Activated naive CD8-positive, alpha-beta T cell treated with anti-CD3 and anti-CD28 coated beads for 36 hours (primary cell): ENCODE measurements around the gene H2BW1. TPM values are rescaled to one million over a fixed set of nuclear protein-coding genes. Genes with fewer than 3 reads are reported as not detected.
"Not testable (repeated sequence)": the region's sequence is repeated elsewhere in the genome, so short reads cannot be mapped to it uniquely, and the experiment has no call there.

ENCODE experiments used
- DNase-seq: peaks from one replicate; pipeline ENCODE4 v3.0.0; 2021
- H3K27ac Mint-ChIP-seq: one replicate; pipeline ENCODE4 v1.8.0; 2022; ENCODE audit warnings: mild to moderate bottlenecking, moderate library complexity, mixed read lengths
- H3K27me3 Mint-ChIP-seq: one replicate; pipeline ENCODE4 v1.8.0; 2022; ENCODE audit warnings: mild to moderate bottlenecking, mixed read lengths
- H3K36me3 Mint-ChIP-seq: one replicate; pipeline ENCODE4 v1.8.0; 2021; ENCODE audit warnings: mild to moderate bottlenecking, mixed read lengths
- H3K4me1 Mint-ChIP-seq: one replicate; pipeline ENCODE4 v1.8.0; 2021; ENCODE audit warnings: mixed read lengths
- H3K4me3 Mint-ChIP-seq: one replicate; pipeline ENCODE4 v1.8.0; 2022; ENCODE audit warnings: mild to moderate bottlenecking, moderate library complexity, mixed read lengths
- H3K9me3 Mint-ChIP-seq: one replicate; pipeline ENCODE4 v1.8.0; 2022; ENCODE audit warnings: mixed read lengths
- total RNA-seq, 2 experiments: library from RNA; stranded (reverse); gene quantifications; one replicate each; pipeline ENCODE4 v1.2.3, GENCODE V29; 2021

The H2BW1 gene, protein sequence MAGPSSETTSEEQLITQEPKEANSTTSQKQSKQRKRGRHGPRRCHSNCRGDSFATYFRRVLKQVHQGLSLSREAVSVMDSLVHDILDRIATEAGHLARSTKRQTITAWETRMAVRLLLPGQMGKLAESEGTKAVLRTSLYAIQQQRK
- not detected for total RNA-seq

GRCh38 chrX:104013606-104014005 is at the start of gene H2BW1:
H2BW1 (minus strand) TSS chrX:104013708; CDS start chrX:104013576, 132 bp downstream.
- Mint-ChIP-seq H3K4me1 (no peaks in the 10 kb centered on the region), H3K27me3 (no peaks in the 10 kb centered on the region), H3K4me3 (no peak within 1 kb of the TSS), H3K27ac (no peak within 1 kb of the TSS), H3K9me3 (no peaks in the 10 kb centered on the region), H3K36me3 (no peaks in the 10 kb centered on the region)
- no peak for DNase-seq

- H3K9me3 Mint-ChIP-seq, H3K27ac Mint-ChIP-seq, H3K36me3 Mint-ChIP-seq, H3K4me1 Mint-ChIP-seq, H3K4me3 Mint-ChIP-seq, H3K27me3 Mint-ChIP-seq, DNase-seq: not testable (repeated sequence)
These were observed 49.1 kb upstream of the H2BW1 start for GRCh38 chrX:104062636-104063035.

- not testable (repeated sequence) for H3K9me3 Mint-ChIP-seq, H3K4me1 Mint-ChIP-seq, H3K4me3 Mint-ChIP-seq, H3K27ac Mint-ChIP-seq, H3K36me3 Mint-ChIP-seq, DNase-seq, H3K27me3 Mint-ChIP-seq
These were observed 41.4 kb upstream of the H2BW1 start for GRCh38 chrX:104054956-104055355.

DNA sequence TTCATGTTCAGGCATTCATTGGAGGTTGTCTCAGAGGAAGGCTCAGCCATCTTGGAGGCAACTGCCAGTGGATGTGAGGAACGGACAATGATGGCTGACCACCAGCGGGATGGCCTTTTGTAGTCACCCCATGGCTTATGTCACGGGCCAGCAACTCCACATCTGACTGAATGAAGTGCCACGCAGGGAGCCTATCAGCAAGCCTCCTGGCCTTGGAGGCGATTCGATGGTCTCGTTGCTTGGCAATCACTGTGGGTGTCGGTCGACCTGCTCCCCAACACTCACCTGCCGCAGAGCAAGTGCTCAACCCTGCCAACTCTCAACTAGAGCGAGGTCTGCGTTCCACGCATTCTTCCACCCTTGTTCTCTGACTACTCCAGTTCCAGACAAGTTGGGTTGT is 33.7 kb upstream of the H2BW1 start:
- no peak for DNase-seq
- H3K36me3 Mint-ChIP-seq, result no peaks in the 10 kb centered on the region
- H3K4me1 Mint-ChIP-seq, result no peaks in the 10 kb centered on the region
- H3K4me3 Mint-ChIP-seq, result no peak overlapping the region
- H3K27ac Mint-ChIP-seq, result no peak overlapping the region
- H3K9me3 Mint-ChIP-seq, result no peaks in the 10 kb centered on the region
- H3K27me3 Mint-ChIP-seq, result peaks cover 6% of the 10 kb centered on the region

DNA sequence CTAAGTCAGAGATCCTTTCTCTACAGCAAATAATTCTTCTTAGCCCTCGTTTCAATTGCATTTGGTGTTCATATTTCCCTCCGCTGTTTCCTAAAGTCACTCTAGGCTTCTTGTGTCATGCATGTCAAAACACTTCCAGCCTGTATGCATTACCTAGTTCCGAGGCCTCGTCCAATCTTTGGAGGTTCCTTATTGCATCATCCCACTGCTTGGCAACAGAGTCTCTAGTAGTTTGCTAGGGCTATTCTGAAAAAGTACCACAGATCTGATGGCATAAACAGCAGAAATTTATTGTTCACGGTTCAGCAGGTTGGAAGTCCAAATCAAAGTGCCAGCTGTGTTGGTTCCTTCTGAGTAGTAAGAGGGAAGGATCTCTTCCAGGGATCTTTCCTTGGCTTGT is 32.1 kb upstream of the H2BW1 start:
- peaks cover 6% of the 10 kb centered on the region for H3K27me3 Mint-ChIP-seq
- no peaks in the 10 kb centered on the region for H3K36me3 Mint-ChIP-seq
- DNase-seq, result no peak
- no peak overlapping the region for H3K27ac Mint-ChIP-seq
- no peaks in the 10 kb centered on the region for H3K4me1 Mint-ChIP-seq
- no peak overlapping the region for H3K4me3 Mint-ChIP-seq
- H3K9me3 Mint-ChIP-seq, result no peaks in the 10 kb centered on the region

DNA sequence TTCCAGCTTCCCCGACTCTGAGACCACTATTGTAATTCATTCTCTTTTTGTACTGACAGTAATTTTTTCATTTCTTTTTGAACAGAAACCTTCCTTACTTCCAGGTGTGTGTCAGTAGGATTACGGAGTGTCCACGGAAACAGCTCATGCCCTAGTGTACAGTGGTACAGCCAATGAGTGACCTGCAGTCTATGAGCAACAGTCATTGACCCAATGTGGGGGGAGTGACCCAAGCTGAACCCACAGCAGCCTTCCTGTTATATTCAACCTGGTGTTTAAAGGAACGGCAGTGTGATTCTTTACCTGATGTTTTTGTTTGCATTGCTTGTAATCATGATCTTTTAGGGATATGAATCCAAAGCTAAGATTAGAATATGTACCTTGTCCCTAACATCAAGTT is 27.5 kb upstream of the H2BW1 start:
- peaks cover 12% of the 10 kb centered on the region for H3K27me3 Mint-ChIP-seq
- H3K36me3 Mint-ChIP-seq, result no peaks in the 10 kb centered on the region
- H3K9me3 Mint-ChIP-seq, result no peaks in the 10 kb centered on the region
- no peak overlapping the region for H3K4me3 Mint-ChIP-seq
- H3K4me1 Mint-ChIP-seq, result no peaks in the 10 kb centered on the region
- H3K27ac Mint-ChIP-seq, result no peak overlapping the region
- DNase-seq, result no peak

GRCh38 chrX:104039689-104040505 is 26.4 kb upstream of the H2BW1 start, which contains the start of gene H2BW2:
H2BW2 (plus strand) TSS chrX:104039956; CDS start chrX:104039995, 39 bp downstream.
- DNase-seq, result no peak
- H3K4me3 Mint-ChIP-seq, result no peak within 1 kb of the TSS
- no peaks in the 10 kb centered on the region for H3K36me3 Mint-ChIP-seq
- H3K27ac Mint-ChIP-seq, result no peak within 1 kb of the TSS
- H3K4me1 Mint-ChIP-seq, result no peaks in the 10 kb centered on the region
- peaks cover 18% of the 10 kb centered on the region for H3K27me3 Mint-ChIP-seq
- peaks cover 1% of the 10 kb centered on the region for H3K9me3 Mint-ChIP-seq

- Mint-ChIP-seq H3K4me3 (no peak overlapping the region), H3K27me3 (peaks cover 8% of the 10 kb centered on the region), H3K9me3 (no peaks in the 10 kb centered on the region), H3K4me1 (no peaks in the 10 kb centered on the region), H3K36me3 (no peaks in the 10 kb centered on the region), H3K27ac (no peak overlapping the region)
- no peak for DNase-seq
These were observed 4.6 kb upstream of the H2BW1 start for GRCh38 chrX:104018126-104018525.

DNA sequence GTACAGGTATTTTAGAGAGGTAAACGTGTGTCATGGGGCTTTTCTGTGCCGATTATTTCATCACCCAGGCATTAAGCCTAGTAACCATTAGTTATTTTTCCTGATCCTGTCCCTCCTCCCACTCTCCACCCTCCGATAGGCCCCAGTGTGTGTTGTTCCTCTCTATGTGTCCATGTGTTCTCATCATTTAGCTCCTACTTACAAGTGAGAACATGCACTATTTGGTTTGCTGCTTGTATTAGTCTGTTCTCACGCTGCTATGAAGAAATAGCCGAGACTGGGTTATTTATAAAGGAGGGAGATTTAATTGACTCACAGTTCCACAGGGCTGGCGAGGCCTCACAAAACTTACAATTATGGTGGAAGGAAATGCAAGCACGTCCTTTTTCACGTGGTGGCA is 2.1 kb upstream of the H2BW1 start:
- H3K27me3 Mint-ChIP-seq, DNase-seq, H3K4me1 Mint-ChIP-seq, H3K27ac Mint-ChIP-seq, H3K9me3 Mint-ChIP-seq, H3K4me3 Mint-ChIP-seq, H3K36me3 Mint-ChIP-seq: not testable (repeated sequence)

DNA sequence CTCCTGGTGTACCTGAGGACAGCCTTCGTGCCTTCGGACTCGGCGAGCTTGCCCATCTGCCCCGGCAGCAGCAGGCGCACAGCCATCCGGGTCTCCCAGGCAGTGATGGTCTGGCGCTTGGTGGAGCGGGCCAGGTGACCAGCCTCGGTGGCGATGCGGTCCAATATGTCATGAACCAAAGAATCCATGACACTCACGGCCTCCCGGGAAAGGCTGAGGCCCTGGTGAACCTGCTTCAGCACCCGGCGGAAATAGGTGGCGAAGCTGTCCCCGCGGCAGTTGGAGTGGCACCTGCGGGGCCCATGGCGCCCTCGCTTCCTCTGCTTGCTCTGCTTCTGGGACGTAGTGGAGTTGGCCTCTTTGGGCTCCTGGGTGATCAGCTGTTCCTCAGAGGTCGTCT is 350 bp downstream of the H2BW1 start:
- Mint-ChIP-seq H3K36me3 (no peaks in the 10 kb centered on the region), H3K4me3 (no peak overlapping the region), H3K4me1 (no peaks in the 10 kb centered on the region), H3K27me3 (no peaks in the 10 kb centered on the region), H3K27ac (no peak overlapping the region), H3K9me3 (no peaks in the 10 kb centered on the region)
- DNase-seq, result no peak

- no peak for DNase-seq
- Mint-ChIP-seq H3K9me3 (no peaks in the 10 kb centered on the region), H3K27ac (no peak overlapping the region)
These were observed 4.7 kb downstream of the H2BW1 start for GRCh38 chrX:104008831-104009230.

DNA sequence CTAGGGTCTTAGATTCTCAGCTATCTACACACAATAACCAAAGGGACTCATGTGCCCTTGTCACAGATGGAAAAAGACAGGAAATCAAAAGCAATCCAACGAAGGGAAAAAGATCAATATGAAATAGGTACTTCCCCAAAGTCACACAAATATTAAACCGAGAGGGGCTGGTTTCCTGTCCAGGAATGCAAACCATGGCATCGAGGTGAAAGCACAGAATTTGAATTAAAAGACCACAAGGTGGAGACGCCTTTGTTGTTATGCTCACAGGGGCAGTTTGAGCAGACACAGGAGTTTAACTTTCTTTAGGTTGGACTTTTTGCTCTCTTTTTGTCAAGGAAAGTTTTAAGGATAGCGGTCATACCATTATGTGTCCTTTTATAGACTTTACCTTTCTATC is 14.3 kb downstream of the H2BW1 start:
- Mint-ChIP-seq H3K9me3 (no peaks in the 10 kb centered on the region), H3K4me3 (no peak overlapping the region), H3K27me3 (peaks cover 4% of the 10 kb centered on the region), H3K27ac (no peak overlapping the region), H3K4me1 (peaks cover 3% of the 10 kb centered on the region), H3K36me3 (no peaks in the 10 kb centered on the region)
- no peak for DNase-seq

More at GRCh38 chrX:104008831-104009230, 4.7 kb downstream of the H2BW1 start:
- Mint-ChIP-seq H3K4me1 (no peaks in the 10 kb centered on the region), H3K27me3 (no peaks in the 10 kb centered on the region), H3K36me3 (no peaks in the 10 kb centered on the region), H3K4me3 (no peak overlapping the region)

GRCh38 chrX:103983508-103983907 is 30.0 kb downstream of the H2BW1 start:
- not testable (repeated sequence) for H3K36me3 Mint-ChIP-seq, H3K9me3 Mint-ChIP-seq, H3K4me3 Mint-ChIP-seq, H3K27ac Mint-ChIP-seq, H3K4me1 Mint-ChIP-seq, DNase-seq, H3K27me3 Mint-ChIP-seq

DNA sequence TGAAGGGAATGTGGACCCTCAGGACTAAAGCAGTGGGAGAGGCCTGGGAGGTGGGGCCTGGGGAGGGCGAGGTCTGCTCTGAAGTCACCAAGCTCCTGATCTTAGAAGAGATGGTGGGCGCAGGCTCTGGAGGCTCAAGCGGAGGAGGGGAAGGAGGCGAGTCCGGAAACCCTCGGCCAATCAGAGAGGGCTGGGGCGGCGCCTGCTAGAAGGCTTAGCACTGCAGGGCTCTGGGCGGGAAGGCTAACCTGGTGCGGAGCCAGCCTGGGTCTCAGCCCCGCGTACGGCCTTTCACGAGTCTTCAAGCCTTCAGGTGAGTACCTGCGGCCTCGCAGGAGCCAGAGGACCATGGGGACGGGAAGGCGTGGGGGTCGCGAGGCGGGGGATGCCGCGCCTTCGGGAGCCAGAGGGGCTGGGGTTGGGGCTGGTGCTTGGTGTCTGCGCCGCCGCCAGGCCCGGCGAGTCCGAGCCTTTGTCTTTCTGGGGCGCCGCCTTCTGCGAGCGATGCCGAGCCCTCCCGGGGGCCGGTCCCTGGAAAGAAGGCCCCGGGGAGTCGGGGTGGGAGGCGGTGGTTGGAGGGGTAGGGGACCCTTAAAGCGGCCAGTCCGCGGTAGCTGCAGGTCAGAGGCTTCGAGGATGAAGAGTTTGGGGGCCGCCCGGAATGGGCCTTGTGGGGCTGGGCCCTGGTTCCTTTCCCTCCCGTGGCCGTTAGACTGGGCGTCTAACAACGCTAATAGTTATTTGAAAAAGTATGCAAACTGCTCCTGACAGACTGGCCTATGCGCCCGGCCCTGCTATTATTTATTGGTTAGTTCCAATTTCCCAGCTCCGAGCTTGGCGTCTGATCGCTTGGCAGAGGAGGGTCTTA is 50.9 kb downstream of the H2BW1 start, which contains the start of gene TMSB15B:
TSS of gene TMSB15B (plus strand) at position 217 of the 868 bp plus-strand sequence.
- H3K27ac Mint-ChIP-seq, H3K36me3 Mint-ChIP-seq, H3K4me1 Mint-ChIP-seq, DNase-seq, H3K9me3 Mint-ChIP-seq, H3K27me3 Mint-ChIP-seq, H3K4me3 Mint-ChIP-seq: not testable (repeated sequence)
